ENCODE measurements around the gene CNTNAP3B.
"Not testable (repeated sequence)": the region's sequence is repeated elsewhere in the genome, so short reads cannot be mapped to it uniquely, and the experiment has no call there.

DNA sequence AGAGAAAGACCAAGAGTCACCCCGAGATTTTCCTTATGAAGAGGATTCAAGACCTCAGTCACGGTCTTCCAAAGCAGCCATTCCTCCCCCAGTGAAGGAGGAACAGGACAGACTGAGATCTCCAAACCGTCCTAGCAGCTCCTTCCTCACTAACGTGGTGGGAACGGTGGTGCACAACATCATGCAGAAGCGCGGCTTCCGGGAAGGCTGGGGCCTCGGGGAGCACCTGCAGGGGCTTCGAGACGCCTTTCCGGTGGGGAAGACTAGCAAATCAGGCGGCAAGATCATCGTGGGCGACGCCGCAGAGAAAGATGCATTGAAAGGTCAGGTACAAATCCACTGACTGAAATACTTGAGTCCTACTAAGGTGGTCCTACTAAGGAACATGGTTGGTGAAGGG is 154.3 kb downstream of the CNTNAP3B start:
- not testable (repeated sequence) for TF ChIP-seq EZH2 (optimal IDR thresholded peaks at IDR 0.05; ENCODE audit: low read depth, low read length); EZH2phosphoT487 (IDR thresholded peaks at IDR 0.05; ENCODE audit: low read length)
- TF ChIP-seq, protein P1, sequence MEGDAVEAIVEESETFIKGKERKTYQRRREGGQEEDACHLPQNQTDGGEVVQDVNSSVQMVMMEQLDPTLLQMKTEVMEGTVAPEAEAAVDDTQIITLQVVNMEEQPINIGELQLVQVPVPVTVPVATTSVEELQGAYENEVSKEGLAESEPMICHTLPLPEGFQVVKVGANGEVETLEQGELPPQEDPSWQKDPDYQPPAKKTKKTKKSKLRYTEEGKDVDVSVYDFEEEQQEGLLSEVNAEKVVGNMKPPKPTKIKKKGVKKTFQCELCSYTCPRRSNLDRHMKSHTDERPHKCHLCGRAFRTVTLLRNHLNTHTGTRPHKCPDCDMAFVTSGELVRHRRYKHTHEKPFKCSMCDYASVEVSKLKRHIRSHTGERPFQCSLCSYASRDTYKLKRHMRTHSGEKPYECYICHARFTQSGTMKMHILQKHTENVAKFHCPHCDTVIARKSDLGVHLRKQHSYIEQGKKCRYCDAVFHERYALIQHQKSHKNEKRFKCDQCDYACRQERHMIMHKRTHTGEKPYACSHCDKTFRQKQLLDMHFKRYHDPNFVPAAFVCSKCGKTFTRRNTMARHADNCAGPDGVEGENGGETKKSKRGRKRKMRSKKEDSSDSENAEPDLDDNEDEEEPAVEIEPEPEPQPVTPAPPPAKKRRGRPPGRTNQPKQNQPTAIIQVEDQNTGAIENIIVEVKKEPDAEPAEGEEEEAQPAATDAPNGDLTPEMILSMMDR (IDR thresholded peaks at IDR 0.05; ENCODE audit: low read length) = not testable (repeated sequence)

All from MM.1S (cell line).